SK-N-SH treated with all-trans-retinoic acid at 6 μM for 48 hours (cell line): ENCODE data around the gene PADI2.

Experiments used
- ATAC-seq: fragments of 200-7000 bp; cut with Tn5 transposase; 3 replicates; pipeline ENCODE4 v1.9.1; 2020; ENCODE audit warnings: mild to moderate bottlenecking, moderate library complexity
- ARNTL ChIP-seq: fragments of 450-650 bp; formaldehyde crosslinking; IDR thresholded peaks from 2 replicates; pipeline ENCODE4 v1.5.0; 2020; ENCODE audit warnings: low read depth, mild to moderate bottlenecking, moderate library complexity, borderline replicate concordance
- BACH2 ChIP-seq: fragments of 250-450 bp; sonication (Bioruptor Pico); IDR thresholded peaks from 2 replicates; pipeline ENCODE4 v1.9.0; 2021; ENCODE audit warnings: mild to moderate bottlenecking, borderline replicate concordance
- CREB5 ChIP-seq: fragments of 250-450 bp; sonication (Bioruptor Pico); IDR thresholded peaks from 2 replicates; pipeline ENCODE4 v1.5.1; 2020; ENCODE audit warnings: low read depth, mild to moderate bottlenecking, moderate library complexity
- CSDC2 ChIP-seq: fragments of 250-450 bp; sonication (Bioruptor Pico); IDR thresholded peaks from 2 replicates; pipeline ENCODE4 v1.5.0; 2020; ENCODE audit warnings: mild to moderate bottlenecking, moderate library complexity
- CSRNP3 ChIP-seq: fragments of 250-450 bp; sonication (Bioruptor Pico); IDR thresholded peaks from 2 replicates; pipeline ENCODE4 v1.5.1; 2021; ENCODE audit warnings: mild to moderate bottlenecking, moderate library complexity
- GLIS3 ChIP-seq: fragments of 250-450 bp; sonication (Bioruptor Pico); IDR thresholded peaks from 2 replicates; pipeline ENCODE4 v1.5.0; 2020; ENCODE audit warnings: mild to moderate bottlenecking, moderate library complexity
- ISL1 ChIP-seq: fragments of 250-450 bp; sonication (Bioruptor Pico); IDR thresholded peaks from 2 replicates; pipeline ENCODE4 v2.1.2; 2022; ENCODE audit warnings: mild to moderate bottlenecking, moderate library complexity
- OSR1 ChIP-seq: fragments of 250-450 bp; sonication (Bioruptor Pico); IDR thresholded peaks from 2 replicates; pipeline ENCODE4 v1.8.0; 2022; ENCODE audit warnings: moderate library complexity, mild to moderate bottlenecking, inconsistent platforms
- PATZ1 ChIP-seq: fragments of 250-450 bp; sonication (Bioruptor Pico); IDR thresholded peaks from 2 replicates; pipeline ENCODE4 v1.8.0; 2020; ENCODE audit warnings: mild to moderate bottlenecking, moderate library complexity, borderline replicate concordance
- POU6F1 ChIP-seq: fragments of 250-450 bp; sonication (Bioruptor Pico); IDR thresholded peaks from 2 replicates; pipeline ENCODE4 v1.8.0; 2021; ENCODE audit warnings: low read depth, mild to moderate bottlenecking, moderate library complexity, borderline replicate concordance
- PPARA ChIP-seq: fragments of 250-450 bp; sonication (Bioruptor Pico); IDR thresholded peaks from 2 replicates; pipeline ENCODE4 v1.5.0; 2020; ENCODE audit warnings: mild to moderate bottlenecking, borderline replicate concordance
- RARB ChIP-seq: fragments of 250-450 bp; sonication (Bioruptor Pico); IDR thresholded peaks from 2 replicates; pipeline ENCODE4 v1.8.0; 2021; ENCODE audit warnings: mild to moderate bottlenecking, moderate library complexity
- SNAI2 ChIP-seq: fragments of 250-450 bp; sonication (Bioruptor Pico); IDR thresholded peaks from 2 replicates; pipeline ENCODE4 v1.5.0; 2020; ENCODE audit warnings: mild to moderate bottlenecking, moderate library complexity
- TCF4 ChIP-seq: fragments of 250-450 bp; sonication (Bioruptor Pico); IDR thresholded peaks from 2 replicates; pipeline ENCODE4 v1.8.0; 2021; ENCODE audit warnings: mild to moderate bottlenecking, moderate library complexity, borderline replicate concordance
- TOX ChIP-seq: fragments of 250-450 bp; sonication (Bioruptor Pico); IDR thresholded peaks from 2 replicates; pipeline ENCODE4 v1.8.0; 2021; ENCODE audit warnings: mild to moderate bottlenecking, moderate library complexity, borderline replicate concordance
- TSHZ2 ChIP-seq: fragments of 250-450 bp; sonication (Bioruptor Pico); IDR thresholded peaks from 2 replicates; pipeline ENCODE4 v1.5.0; 2020; ENCODE audit warnings: mild to moderate bottlenecking, moderate library complexity
- ZC3H10 ChIP-seq: fragments of 250-450 bp; sonication (Bioruptor Pico); IDR thresholded peaks from 2 replicates; pipeline ENCODE4 v1.5.1; 2021; ENCODE audit warnings: mild to moderate bottlenecking, moderate library complexity
- ZFP3 ChIP-seq: fragments of 250-450 bp; sonication (Bioruptor Pico); IDR thresholded peaks from 2 replicates; pipeline ENCODE4 v1.5.0; 2020; ENCODE audit warnings: mild to moderate bottlenecking, moderate library complexity
- ZFP30 ChIP-seq: fragments of 450-650 bp; formaldehyde crosslinking; IDR thresholded peaks from 2 replicates; pipeline ENCODE4 v1.5.0; 2022; ENCODE audit warnings: mild to moderate bottlenecking, moderate library complexity
- ZNF565 ChIP-seq: fragments of 450-650 bp; formaldehyde crosslinking; conservative IDR thresholded peaks from 2 replicates; pipeline ENCODE4 v1.5.0; 2020; ENCODE audit warnings: low read depth, mild to moderate bottlenecking, moderate library complexity
- ZNF70 ChIP-seq: fragments of 450-650 bp; formaldehyde crosslinking; IDR thresholded peaks from 2 replicates; pipeline ENCODE4 v1.5.0; 2020; ENCODE audit warnings: mild to moderate bottlenecking, moderate library complexity
- ZNF8 ChIP-seq: fragments of 450-650 bp; formaldehyde crosslinking; IDR thresholded peaks from 2 replicates; pipeline ENCODE4 v1.5.0; 2020; ENCODE audit warnings: mild to moderate bottlenecking, moderate library complexity

The PADI2 gene

GRCh38 chr1:17028662-17029188 lies 90.5 kb downstream of the PADI2 start:
- ATAC-seq, result no peak
- TF ChIP-seq BACH2, result no peak
- no peak for TF ChIP-seq ZNF70
- no peak for TF ChIP-seq ZC3H10 (CRISPR knock-in tag)
- TF ChIP-seq SNAI2, result no peak
- TF ChIP-seq CREB5 (CRISPR knock-in tag), result no peak
- TF ChIP-seq ZNF8 (CRISPR knock-in tag), result no peak
- no peak for TF ChIP-seq ZFP3 (CRISPR knock-in tag)
- no peak for TF ChIP-seq CSDC2 (CRISPR knock-in tag)
- TF ChIP-seq TSHZ2 (CRISPR knock-in tag), result no peak
- no peak for TF ChIP-seq ARNTL (CRISPR knock-in tag)
- TF ChIP-seq ZFP30 (CRISPR knock-in tag), result no peak
- TF ChIP-seq CSRNP3 (CRISPR knock-in tag), result no peak
- TF ChIP-seq PATZ1 (CRISPR knock-in tag), result no peak
- no peak for TF ChIP-seq POU6F1
- no peak for TF ChIP-seq PPARA
- no peak for TF ChIP-seq OSR1 (CRISPR knock-in tag)
- no peak for TF ChIP-seq ZNF565 (CRISPR knock-in tag)
- TF ChIP-seq ISL1 (CRISPR knock-in tag), result no peak
- TF ChIP-seq TOX, result no peak

GRCh38 chr1:17027900-17028299 lies 91.4 kb downstream of the PADI2 start:
- TF ChIP-seq RARB (no peak), ARNTL (CRISPR knock-in tag) (no peak), CREB5 (CRISPR knock-in tag) (no peak), TCF4 (no peak), BACH2 (no peak), PPARA (no peak), GLIS3 (CRISPR knock-in tag) (no peak), ISL1 (CRISPR knock-in tag) (no peak), ZFP3 (CRISPR knock-in tag) (no peak), ZFP30 (CRISPR knock-in tag) (no peak)
- ATAC-seq, result no peak
